ENCODE measurements around the gene PGAP2. TPM values are rescaled to one million over a fixed set of nuclear protein-coding genes. Genes with fewer than 3 reads are reported as not detected.

Gene PGAP2
- total and polyA plus RNA-seq, 4 donors = 10.0 to 14.8 (median 12.0) TPM

DNA sequence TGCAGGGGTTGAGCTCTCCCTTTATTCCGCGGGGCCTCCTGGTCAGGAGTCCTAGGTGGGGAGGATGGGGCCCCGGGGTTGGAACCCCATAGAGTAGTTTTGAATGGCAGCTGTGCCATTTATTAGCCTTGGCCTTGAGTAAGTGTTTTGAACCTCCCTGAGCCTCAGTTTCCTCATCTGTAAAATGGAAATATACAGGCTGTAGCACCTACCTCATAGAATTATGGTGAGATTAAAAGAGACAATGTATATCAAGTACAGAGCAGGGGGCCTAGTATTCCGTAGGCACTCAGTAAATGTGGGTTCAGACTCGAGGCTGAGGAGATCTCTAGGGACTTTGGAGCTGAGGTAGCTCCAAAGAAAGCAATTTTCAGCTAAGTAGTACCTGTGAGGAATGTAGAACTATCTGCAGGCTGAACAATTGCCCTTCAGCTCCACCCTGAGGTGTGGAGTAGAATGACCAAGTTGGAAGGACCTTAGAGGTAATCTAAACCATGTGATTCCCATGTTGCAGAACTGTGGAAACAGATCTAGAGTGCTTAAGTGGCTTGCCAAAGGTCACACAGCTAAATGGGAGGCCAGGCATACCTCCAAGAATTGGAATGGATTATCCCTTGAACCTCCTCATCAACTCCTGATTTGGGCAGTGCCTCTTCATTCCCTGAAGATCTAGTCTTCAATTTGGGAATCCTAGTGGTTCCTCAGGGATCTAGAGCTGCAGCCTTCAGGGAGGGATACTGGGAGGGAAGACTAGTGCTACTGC lies 682 bp downstream of the PGAP2 start:
- Histone ChIP-seq H3K27me3 (ENCODE audit: control insufficient read depth in 4 of 4, insufficient read depth in 4 of 4, low read length in 3 of 4) (no peaks in the 10 kb centered on the region), H3K36me3 (ENCODE audit: control insufficient read depth in 4 of 4, insufficient read depth in 3 of 4, low read depth in 1 of 4, low read length in 3 of 4) (no peaks in the 10 kb centered on the region), H3K4me1 (ENCODE audit: control insufficient read depth in 4 of 4, insufficient read depth in 4 of 4, low read length in 3 of 4) (peaks cover 3 to 17% (median 10%) of the 10 kb centered on the region in 4 donors), H3K27ac (ENCODE audit: low read depth in 1 of 2, low read length in 2 of 2) (peak overlapping the region in 1 of 2 donors; percentile 38), H3K9me3 (ENCODE audit: control insufficient read depth in 4 of 4, low read length in 3 of 4) (no peaks in the 10 kb centered on the region), H3K4me3 (ENCODE audit: low read depth in 1 of 3, low read length in 3 of 3) (peak overlapping the region; percentile 71 to 82 (median 78)), H3K9ac (ENCODE audit: low read depth in 1 of 2, low read length in 2 of 2) (peak overlapping the region in 1 of 2 donors; percentile 1)
- WGBS = 27% methylated on average over 5 of the region's 5 CpGs
- TF ChIP-seq REST (IDR thresholded peaks at IDR 0.05) = no peak
- TF ChIP-seq SP1 (IDR thresholded peaks at IDR 0.05) = peak; percentile 22
- no peak for TF ChIP-seq EGR1 (IDR thresholded peaks at IDR 0.05; ENCODE audit: low read depth in 2 of 2)
- TF ChIP-seq GABPA (IDR thresholded peaks at IDR 0.05 in 1 of 2, conservative IDR thresholded peaks at IDR 0.05 in 1 of 2) = no peak
- TF ChIP-seq, protein P1, sequence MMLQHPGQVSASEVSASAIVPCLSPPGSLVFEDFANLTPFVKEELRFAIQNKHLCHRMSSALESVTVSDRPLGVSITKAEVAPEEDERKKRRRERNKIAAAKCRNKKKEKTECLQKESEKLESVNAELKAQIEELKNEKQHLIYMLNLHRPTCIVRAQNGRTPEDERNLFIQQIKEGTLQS (IDR thresholded peaks at IDR 0.05) = no peak
- no peak for TF ChIP-seq JUND (IDR thresholded peaks at IDR 0.05)
- peak; percentile 15 for TF ChIP-seq MAX (IDR thresholded peaks at IDR 0.05)
- peak; percentile 34 for TF ChIP-seq YY1 (IDR thresholded peaks at IDR 0.05)
- TF ChIP-seq HNF4A (conservative IDR thresholded peaks at IDR 0.05) = peak; percentile 62 to 71
- TF ChIP-seq RXRA (IDR thresholded peaks at IDR 0.05) = peak; percentile 54 to 65
- no peak for TF ChIP-seq NR2F2 (IDR thresholded peaks at IDR 0.05)
- peak; percentile 61 for TF ChIP-seq CTCF (IDR thresholded peaks at IDR 0.05; ENCODE audit: low read depth, low read length, missing input control)
- no peak for TF ChIP-seq TAF1 (conservative IDR thresholded peaks at IDR 0.05)
- TF ChIP-seq FOXA2 (IDR thresholded peaks at IDR 0.05) = peak; percentile 15
- no peak for TF ChIP-seq FOXA1 (IDR thresholded peaks at IDR 0.05)
- TF ChIP-seq HNF4G (IDR thresholded peaks at IDR 0.05) = peak; percentile 11
- TF ChIP-seq RAD21 (IDR thresholded peaks at IDR 0.05) = peak; percentile 87
- TF ChIP-seq ZBTB33 (IDR thresholded peaks at IDR 0.05) = no peak
- no peak for DNase-seq (ENCODE audit: low spot score)

Measured in liver (tissue), 9 donors.